GM21825 (cell line): ENCODE measurements around the gene TEC.

ENCODE experiments used
- ATAC-seq: cut with Tn5 transposase; IDR thresholded peaks from one replicate; pipeline ENCODE4 v1.9.1; 2021; ENCODE audit warnings: mild to moderate bottlenecking, moderate library complexity; ENCODE audit not compliant: unreplicated experiment

The TEC gene

GRCh38 chr4:48093991-48094416 is 175.6 kb downstream of the TEC start:
- no peak for ATAC-seq

- ATAC-seq = no peak
These were observed 179.0 kb downstream of the TEC start for GRCh38 chr4:48090621-48091020.

- no peak for ATAC-seq
These were observed 183.6 kb downstream of the TEC start for GRCh38 chr4:48085821-48086589.
